AML-193 (cell line): ENCODE data around the gene ADAMTS18.

Experiments used
- DNase-seq, 2 experiments: peaks; one replicate each; lab custom pipeline; 2025; lab: John Stamatoyannopoulos, UW

Gene ADAMTS18

GRCh38 chr16:77396461-77396860 is 38.4 kb downstream of the ADAMTS18 start:
- DNase-seq = no peak

GRCh38 chr16:77394699-77395098 is 40.1 kb downstream of the ADAMTS18 start:
- no peak for DNase-seq

- DNase-seq = no peak
Observed at GRCh38 chr16:77393955-77394354, 40.9 kb downstream of the ADAMTS18 start.

- no peak for DNase-seq
Observed at GRCh38 chr16:77387815-77388209, 47.0 kb downstream of the ADAMTS18 start.

- no peak for DNase-seq
Observed at GRCh38 chr16:77386831-77387814, 47.7 kb downstream of the ADAMTS18 start.

GRCh38 chr16:77385481-77385880 is 49.4 kb downstream of the ADAMTS18 start:
- no peak for DNase-seq

- DNase-seq = no peak
Observed at GRCh38 chr16:77383606-77384187, 51.1 kb downstream of the ADAMTS18 start.

- no peak for DNase-seq
Observed at GRCh38 chr16:77376358-77376757, 58.5 kb downstream of the ADAMTS18 start.

- no peak for DNase-seq
Observed at GRCh38 chr16:77375396-77375795, 59.4 kb downstream of the ADAMTS18 start.

GRCh38 chr16:77374384-77374783 is 60.5 kb downstream of the ADAMTS18 start:
- no peak for DNase-seq

GRCh38 chr16:77373726-77374125 is 61.1 kb downstream of the ADAMTS18 start:
- no peak for DNase-seq

- DNase-seq = no peak
Observed at GRCh38 chr16:77364770-77365169, 70.1 kb downstream of the ADAMTS18 start.

GRCh38 chr16:77359065-77359502 is 75.8 kb downstream of the ADAMTS18 start:
- no peak for DNase-seq

GRCh38 chr16:77353587-77354263 is 81.1 kb downstream of the ADAMTS18 start:
- DNase-seq = no peak

GRCh38 chr16:77344341-77344740 is 90.5 kb downstream of the ADAMTS18 start:
- no peak for DNase-seq

GRCh38 chr16:77336637-77337036 is 98.2 kb downstream of the ADAMTS18 start:
- DNase-seq = no peak

- no peak for DNase-seq
Observed at GRCh38 chr16:77335652-77336234, 99.1 kb downstream of the ADAMTS18 start.

GRCh38 chr16:77332792-77333191 is 102.0 kb downstream of the ADAMTS18 start:
- no peak for DNase-seq

GRCh38 chr16:77331802-77332586 is 102.8 kb downstream of the ADAMTS18 start:
- DNase-seq = no peak

- DNase-seq = no peak
Observed at GRCh38 chr16:77331043-77331442, 103.8 kb downstream of the ADAMTS18 start.

- DNase-seq = no peak
Observed at GRCh38 chr16:77330332-77331042, 104.3 kb downstream of the ADAMTS18 start.
